Stimulated activated CD8-positive, alpha-beta memory T cell treated with anti-CD3 and anti-CD28 coated beads, Interleukin-7, amount 100 ng/mL, for 4 hours (primary cell): ENCODE data around the gene CEP19.

Experiments used
- DNase-seq, 2 donors: peaks; one replicate each; pipeline ENCODE4 v3.0.0-alpha.2; 2020; ENCODE audit warnings: low read depth in 2 of 2

CEP19 gene

GRCh38 chr3:196708467-196708866 is 3.6 kb downstream of the CEP19 start:
- no peak for DNase-seq

GRCh38 chr3:196707566-196707965 is 4.5 kb downstream of the CEP19 start:
- DNase-seq, result no peak

GRCh38 chr3:196706731-196707130 is 5.3 kb downstream of the CEP19 start:
- no peak for DNase-seq

DNA sequence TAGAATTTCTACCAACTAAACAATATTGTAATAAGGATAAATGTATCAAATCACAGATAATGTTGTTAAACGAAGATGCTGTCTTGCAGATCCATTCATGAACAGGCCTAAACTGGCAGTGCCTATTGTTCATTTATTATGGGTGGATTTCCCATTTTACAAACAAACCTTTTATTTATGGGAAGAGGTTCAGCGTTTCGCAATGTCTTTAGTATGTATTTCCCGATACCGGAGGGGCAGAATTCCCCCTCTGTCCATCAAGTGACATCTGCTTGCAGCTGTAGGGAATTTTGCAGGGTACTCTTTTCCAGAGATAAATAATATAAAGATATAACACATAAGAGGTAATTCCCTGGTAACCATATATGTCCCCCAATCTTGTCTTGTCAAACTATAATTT is 5.7 kb downstream of the CEP19 start:
- DNase-seq, result no peak

DNA sequence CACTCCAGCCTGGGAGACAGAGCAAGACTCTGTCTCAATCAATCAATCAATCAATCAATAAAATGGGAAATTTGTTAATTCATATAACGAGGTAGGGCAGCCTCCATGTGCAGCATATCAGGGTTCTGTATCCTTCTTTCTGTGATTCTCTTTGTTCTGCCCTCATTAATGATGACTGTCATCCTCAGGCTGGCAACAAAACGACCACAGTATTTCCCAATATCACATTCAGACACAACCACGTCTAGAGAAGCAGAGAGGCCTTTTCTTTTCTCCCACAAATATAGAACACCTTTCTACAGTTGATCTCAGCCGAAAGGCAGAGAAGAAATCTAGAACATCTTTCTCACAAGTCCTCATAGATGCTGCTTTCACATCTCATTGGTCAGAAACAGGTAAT is 11.2 kb downstream of the CEP19 start:
- DNase-seq, result no peak

DNA sequence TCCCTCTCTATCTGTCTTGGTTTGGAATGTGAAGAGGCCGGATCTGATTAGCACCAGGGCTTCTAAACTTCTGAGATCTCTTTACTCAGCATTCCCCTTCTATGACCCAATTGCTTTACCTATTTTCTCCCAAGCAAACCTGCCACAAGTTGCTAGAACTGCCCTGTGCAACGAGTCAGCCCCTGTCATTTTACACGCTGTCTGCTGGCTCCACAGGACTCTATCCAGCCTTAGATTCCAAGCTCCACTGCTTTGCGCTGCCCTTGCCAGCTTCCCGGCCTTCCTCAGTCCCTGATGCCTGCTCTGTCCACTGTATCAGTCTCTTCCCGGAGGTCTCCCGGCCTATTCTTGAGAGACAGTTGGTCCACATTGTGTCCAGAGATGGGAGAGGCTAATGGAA is 12.3 kb downstream of the CEP19 start:
- no peak for DNase-seq

DNA sequence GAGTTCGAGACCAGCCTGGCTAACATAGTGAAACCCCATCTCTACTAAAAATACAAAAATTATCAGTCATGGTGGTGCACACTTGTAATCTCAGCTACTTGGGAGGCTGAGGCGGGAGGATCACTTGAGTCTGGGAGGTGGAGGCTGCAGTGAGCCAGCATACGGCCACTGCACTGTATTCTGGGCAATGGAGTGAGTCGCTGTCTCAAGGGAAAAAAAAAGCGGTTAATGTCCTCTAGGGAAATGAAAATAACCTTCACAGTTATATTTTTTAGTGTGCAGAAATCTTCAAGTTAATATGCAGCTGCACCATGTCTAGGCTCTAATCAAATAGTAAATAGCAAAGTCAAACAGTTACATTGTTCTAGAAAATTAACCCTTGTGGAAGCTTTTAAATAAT is 14.8 kb downstream of the CEP19 start:
- no peak for DNase-seq

- no peak for DNase-seq
These were observed 16.2 kb downstream of the CEP19 start for GRCh38 chr3:196695849-196696226.

DNA sequence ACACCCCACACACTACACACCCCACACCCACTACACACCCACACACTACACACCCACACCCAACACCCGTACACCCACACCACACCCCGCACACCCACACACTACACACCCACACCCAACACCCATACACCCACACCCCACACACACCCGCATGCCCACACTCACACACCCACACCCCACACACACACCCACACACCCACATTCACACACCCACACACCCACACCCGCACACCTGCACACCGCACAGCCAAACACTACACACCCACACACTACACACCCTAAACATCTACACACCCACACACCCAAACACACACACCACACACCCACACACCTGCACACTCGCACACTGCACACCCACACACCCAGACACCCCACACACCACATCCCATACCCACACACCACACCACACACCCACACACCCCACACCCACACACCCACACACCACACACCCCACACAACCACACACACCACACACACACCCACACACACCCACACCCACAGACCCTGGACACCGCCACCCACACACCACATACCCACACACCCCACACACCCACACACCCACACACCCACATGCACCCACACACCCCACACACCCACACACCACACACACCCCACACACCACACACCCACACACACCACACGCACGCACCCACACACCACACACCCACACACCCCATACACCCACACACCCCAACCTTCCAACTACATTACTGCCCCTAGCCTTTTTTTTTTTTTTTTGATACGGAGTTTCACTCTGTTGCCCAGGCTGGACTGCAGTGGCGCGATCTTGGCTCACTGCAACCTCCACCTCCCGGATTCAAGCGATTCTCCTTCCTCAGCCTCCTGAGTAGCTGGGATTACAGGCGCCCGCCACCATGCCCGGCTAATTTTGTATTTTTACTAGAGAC is 16.9 kb downstream of the CEP19 start:
- no peak for DNase-seq

GRCh38 chr3:196694202-196694638 is 17.8 kb downstream of the CEP19 start:
- DNase-seq, result no peak

GRCh38 chr3:196691386-196691785 is 20.7 kb downstream of the CEP19 start:
- DNase-seq, result no peak

GRCh38 chr3:196689941-196690660 is 21.9 kb downstream of the CEP19 start:
- DNase-seq, result no peak

DNA sequence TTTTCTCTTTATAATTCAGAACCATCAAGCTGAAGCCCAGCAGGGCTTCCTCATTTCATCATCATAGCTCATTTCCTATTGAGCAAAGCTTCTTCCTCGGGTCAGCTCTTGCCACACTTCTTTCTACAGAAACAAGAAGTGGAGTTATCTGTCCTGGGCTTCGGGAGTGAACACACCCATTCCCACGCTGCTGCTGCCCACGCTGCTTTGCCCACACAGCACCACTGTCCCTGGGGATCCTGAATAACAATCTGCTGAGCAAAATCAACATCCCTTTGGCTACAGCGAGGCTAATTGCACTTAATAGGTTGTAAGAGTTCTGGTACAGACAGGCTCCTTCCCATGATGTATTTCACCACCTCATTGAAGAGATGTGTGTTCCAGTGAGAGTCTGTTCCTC is 23.7 kb downstream of the CEP19 start:
- DNase-seq, result no peak

DNA sequence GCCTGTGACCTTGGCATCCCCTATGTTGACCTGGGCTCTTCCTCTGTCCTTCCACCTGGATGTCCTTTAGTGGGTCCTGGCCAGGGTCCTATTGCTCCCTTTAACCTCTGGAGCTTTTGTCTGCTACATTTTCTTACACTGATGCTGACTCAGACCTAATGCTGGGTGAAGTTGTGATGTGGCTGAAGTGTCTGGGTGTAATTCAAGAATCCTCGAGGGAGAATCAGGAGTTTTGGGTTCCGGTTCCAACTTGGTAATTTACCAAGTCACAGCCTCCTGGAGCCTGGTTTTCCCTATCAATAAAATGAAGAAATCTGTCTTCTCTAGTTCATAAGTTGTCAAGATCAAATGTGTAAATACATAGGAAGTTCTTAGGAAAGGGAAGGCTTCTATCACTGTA is 25.6 kb downstream of the CEP19 start:
- no peak for DNase-seq

GRCh38 chr3:196684548-196685407 is 27.3 kb downstream of the CEP19 start:
- DNase-seq, result peak; percentile 44 to 50

DNA sequence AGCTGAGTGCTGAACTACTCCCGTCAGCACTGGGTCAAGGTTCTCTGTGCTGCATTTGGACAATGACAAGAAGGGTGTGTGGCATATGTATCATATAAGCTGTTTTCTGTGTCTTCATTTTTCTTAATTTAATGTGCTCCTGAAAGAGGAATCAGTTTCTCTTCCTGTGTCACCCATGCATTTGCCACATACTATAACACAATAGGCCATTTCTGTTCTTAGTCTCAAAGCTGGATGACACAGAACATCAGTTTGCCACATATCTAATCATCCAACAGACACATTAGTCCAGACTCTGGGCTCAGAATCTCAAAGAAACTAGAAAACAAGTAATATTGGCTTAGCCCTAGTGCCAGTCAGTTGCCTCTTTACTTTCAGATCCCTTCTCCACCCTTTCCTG is 34.1 kb downstream of the CEP19 start:
- DNase-seq, result no peak

DNA sequence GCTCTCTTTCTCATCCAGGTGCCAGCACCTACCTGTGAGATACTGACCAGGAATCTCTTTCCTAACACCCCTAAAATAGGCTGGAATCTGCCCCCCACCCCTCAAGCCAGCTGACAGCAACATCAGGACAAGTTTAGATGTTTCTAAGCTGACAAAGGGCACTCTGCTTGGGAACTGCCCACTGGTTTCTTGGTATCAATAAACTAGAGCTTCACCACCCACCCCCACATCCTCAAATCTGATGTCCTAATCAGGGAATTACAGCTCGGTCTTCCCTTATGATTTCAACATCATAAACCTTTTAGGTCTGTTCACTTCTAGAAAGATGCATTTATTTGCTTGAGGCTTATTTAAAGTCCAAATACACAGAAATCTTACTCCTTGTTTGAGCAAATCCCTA is 34.7 kb downstream of the CEP19 start:
- DNase-seq, result no peak

DNA sequence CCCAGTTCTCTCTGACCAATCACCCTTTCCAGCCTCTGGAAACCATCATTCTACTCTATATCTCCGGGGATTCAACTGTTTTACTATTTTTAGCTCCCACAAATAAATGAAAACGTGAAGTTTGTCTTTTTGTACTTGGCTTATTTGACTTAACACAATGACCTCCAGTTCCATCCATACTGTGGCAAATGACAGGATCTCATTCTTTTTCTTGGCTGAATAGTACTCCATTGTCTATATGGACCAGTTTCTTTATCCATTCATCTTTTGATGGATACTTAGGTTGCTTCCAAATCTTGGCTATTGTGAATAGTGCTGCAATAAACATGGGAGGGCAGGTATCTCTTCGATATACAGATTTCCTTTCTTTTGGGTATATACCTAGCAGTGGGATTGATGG is 38.4 kb downstream of the CEP19 start:
- DNase-seq, result no peak

DNA sequence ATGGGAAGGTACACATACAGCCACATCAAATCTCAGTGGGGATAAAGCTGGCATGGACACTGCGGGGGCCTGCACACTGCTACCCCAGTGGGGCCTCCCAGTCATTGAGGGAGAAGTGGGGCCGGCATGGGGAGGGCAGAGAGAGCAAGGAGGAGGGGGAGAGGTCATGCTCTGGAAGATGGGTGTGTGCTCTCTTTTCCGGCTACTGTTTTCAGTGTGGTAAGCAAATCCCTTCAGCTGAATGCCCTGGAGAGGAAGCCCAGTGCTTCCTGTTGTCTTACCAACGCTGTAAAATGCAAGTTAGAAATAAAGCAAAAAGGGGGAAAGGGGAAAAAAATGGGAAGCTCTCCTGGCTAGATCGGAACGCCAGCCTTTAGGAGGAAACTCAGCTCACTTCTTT is 41.7 kb downstream of the CEP19 start:
- no peak for DNase-seq

- no peak for DNase-seq
These were observed 44.8 kb downstream of the CEP19 start for GRCh38 chr3:196667056-196667825.
